WTC11 (cell line): ENCODE data around the gene CENPA. TPM values are rescaled to one million over a fixed set of nuclear protein-coding genes. Genes with fewer than 3 reads are reported as not detected.

Source experiments
- ATAC-seq: fragments of 200-7000 bp; cut with Tn5 transposase; 2 replicates; pipeline ENCODE4 v1.10.0; 2021; ENCODE audit warnings: mild to moderate bottlenecking, moderate library complexity
- CTCF ChIA-PET: fragments of 300-600 bp; sonication (Branson Sonifier 250); formaldehyde crosslinking; loops from one replicate; lab custom pipeline; 2021; ENCODE audit warnings: antibody characterized with exemption; lab: Charles Lee
- POLR2A ChIA-PET: fragments of 350-600 bp; sonication (Branson Sonifier 250); formaldehyde crosslinking; loops from one replicate; lab custom pipeline; 2021; ENCODE audit warnings: antibody characterized with exemption; lab: Charles Lee
- DNase-seq: peaks from one replicate; pipeline ENCODE4 v3.0.0; 2021; ENCODE audit warnings: low spot score
- H3K27ac Mint-ChIP-seq: 2 replicates; pipeline ENCODE4 v1.8.0; 2021; ENCODE audit warnings: mixed read lengths
- H3K27me3 Mint-ChIP-seq: 2 replicates; pipeline ENCODE4 v1.8.0; 2021; ENCODE audit warnings: low read depth, mild to moderate bottlenecking, moderate library complexity, mixed read lengths
- H3K36me3 Mint-ChIP-seq: 2 replicates; pipeline ENCODE4 v1.8.0; 2021; ENCODE audit warnings: mixed read lengths
- H3K4me1 Mint-ChIP-seq: 2 replicates; pipeline ENCODE4 v1.8.0; 2022; ENCODE audit warnings: mixed read lengths
- H3K4me3 Mint-ChIP-seq: 2 replicates; pipeline ENCODE4 v1.8.0; 2021; ENCODE audit warnings: mild to moderate bottlenecking, moderate library complexity, mixed read lengths
- H3K9me3 Mint-ChIP-seq: 2 replicates; pipeline ENCODE4 v1.8.0; 2021; ENCODE audit warnings: mixed read lengths
- CDX4 ChIP-seq: fragments of 250-450 bp; sonication (Bioruptor Pico); IDR thresholded peaks from 2 replicates; pipeline ENCODE4 v1.9.0; 2021; ENCODE audit warnings: moderate library complexity, mild to moderate bottlenecking, inconsistent platforms, borderline replicate concordance
- E2F5 ChIP-seq: sonication (generic); formaldehyde crosslinking; IDR thresholded peaks from 2 replicates; pipeline ENCODE4 v1.8.1; 2022; ENCODE audit warnings: mild to moderate bottlenecking, moderate library complexity, missing genetic modification reagents
- FOXJ3 ChIP-seq: sonication (generic); formaldehyde crosslinking; IDR thresholded peaks from 2 replicates; pipeline ENCODE4 v1.9.0; 2021; ENCODE audit warnings: missing genetic modification reagents, mild to moderate bottlenecking, borderline replicate concordance
- FOXK1 ChIP-seq: sonication (generic); formaldehyde crosslinking; IDR thresholded peaks from 2 replicates; pipeline ENCODE4 v1.8.0; 2022; ENCODE audit warnings: mild to moderate bottlenecking, moderate library complexity, missing genetic modification reagents
- JAZF1 ChIP-seq: fragments of 250-450 bp; sonication (Bioruptor Pico); IDR thresholded peaks from 2 replicates; pipeline ENCODE4 v1.9.0; 2021; ENCODE audit warnings: moderate library complexity, mild to moderate bottlenecking, inconsistent platforms
- KAT7 ChIP-seq: sonication (generic); formaldehyde crosslinking; IDR thresholded peaks from 2 replicates; pipeline ENCODE4 v1.8.1; 2023; ENCODE audit warnings: missing genetic modification reagents, mild to moderate bottlenecking, borderline replicate concordance
- MXD4 ChIP-seq: fragments of 250-450 bp; sonication (Bioruptor Pico); IDR thresholded peaks from 2 replicates; pipeline ENCODE4 v1.8.0; 2021; ENCODE audit warnings: mild to moderate bottlenecking, moderate library complexity, borderline replicate concordance
- MYBL2 ChIP-seq: sonication (generic); formaldehyde crosslinking; IDR thresholded peaks from 2 replicates; pipeline ENCODE4 v1.8.1; 2023; ENCODE audit warnings: mild to moderate bottlenecking, moderate library complexity, missing genetic modification reagents
- NR2C2 ChIP-seq: sonication (generic); formaldehyde crosslinking; IDR thresholded peaks from 2 replicates; pipeline ENCODE4 v1.8.0; 2022; ENCODE audit warnings: mild to moderate bottlenecking, missing genetic modification reagents
- SOX15 ChIP-seq: fragments of 250-450 bp; sonication (Bioruptor Pico); IDR thresholded peaks from 2 replicates; pipeline ENCODE4 v1.9.0; 2021; ENCODE audit warnings: mild to moderate bottlenecking
- ZBTB21 ChIP-seq: sonication (generic); formaldehyde crosslinking; IDR thresholded peaks from 2 replicates; pipeline ENCODE4 v1.8.1; 2023; ENCODE audit warnings: mild to moderate bottlenecking, missing genetic modification reagents, borderline replicate concordance
- ZNF396 ChIP-seq: fragments of 250-450 bp; sonication (Bioruptor Pico); IDR thresholded peaks from 2 replicates; pipeline ENCODE4 v1.8.0; 2021; ENCODE audit warnings: mild to moderate bottlenecking, moderate library complexity, borderline replicate concordance
- total RNA-seq: library from RNA; stranded (reverse); gene quantifications from 3 replicates; pipeline ENCODE4 v1.2.3, GENCODE V29; 2021
- TF ChIP-seq, protein P1 (sequence below): sonication (generic); formaldehyde crosslinking; IDR thresholded peaks from 2 replicates; pipeline ENCODE4 v1.8.0; 2022; ENCODE audit warnings: mild to moderate bottlenecking, missing genetic modification reagents
- TF ChIP-seq, protein P2 (sequence below): sonication (generic); formaldehyde crosslinking; IDR thresholded peaks from 2 replicates; pipeline ENCODE4 v1.8.1; 2022; ENCODE audit warnings: missing genetic modification reagents, borderline replicate concordance

The CENPA gene
- total RNA-seq, 1 experiment from 2014 or later = 45.6 TPM

- TF ChIP-seq ZBTB21 (CRISPR knock-in tag) (no peak), E2F5 (CRISPR knock-in tag) (no peak), MYBL2 (CRISPR knock-in tag) (no peak), FOXK1 (no peak), KAT7 (no peak), CDX4 (CRISPR knock-in tag) (no peak)
These were observed 55.2 kb downstream of the CENPA start (continued) for GRCh38 chr2:26840937-26841610.

DNA sequence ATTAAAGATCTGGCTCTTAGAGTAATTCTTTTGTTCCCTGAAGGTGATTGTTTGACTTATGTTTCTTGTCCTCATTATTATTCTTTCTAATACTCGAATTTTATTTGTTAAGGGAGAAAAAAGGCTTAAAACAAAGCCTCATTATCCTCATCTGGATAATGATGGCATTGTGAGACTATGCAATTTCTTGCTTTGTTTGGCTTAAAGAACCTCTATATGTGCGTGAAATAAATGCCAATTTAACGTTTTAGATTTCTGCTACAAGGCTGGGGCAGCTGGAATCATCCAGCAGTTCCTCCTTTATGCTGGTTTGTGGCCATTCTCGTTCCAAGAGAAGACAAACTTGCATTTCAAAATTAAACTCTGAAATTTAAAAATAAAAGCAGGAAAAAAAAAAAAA is 57.2 kb downstream of the CENPA start:
- CTCF ChIA-PET = interaction anchor here (0.7 to 2.2 kb wide), 8 partner anchors 26 to 229 kb away, joined by 3 to 19 read pairs (median 4); no protein-coding TSS in a partner anchor
- POLR2A ChIA-PET = interaction anchor here (0.9 kb wide), 1 partner anchor 169 kb away, joined by 3 read pairs; no protein-coding TSS in a partner anchor
- no peak for TF ChIP-seq NR2C2 (CRISPR knock-in tag)
- no peak for TF ChIP-seq MXD4 (CRISPR knock-in tag)
- TF ChIP-seq, protein P1, sequence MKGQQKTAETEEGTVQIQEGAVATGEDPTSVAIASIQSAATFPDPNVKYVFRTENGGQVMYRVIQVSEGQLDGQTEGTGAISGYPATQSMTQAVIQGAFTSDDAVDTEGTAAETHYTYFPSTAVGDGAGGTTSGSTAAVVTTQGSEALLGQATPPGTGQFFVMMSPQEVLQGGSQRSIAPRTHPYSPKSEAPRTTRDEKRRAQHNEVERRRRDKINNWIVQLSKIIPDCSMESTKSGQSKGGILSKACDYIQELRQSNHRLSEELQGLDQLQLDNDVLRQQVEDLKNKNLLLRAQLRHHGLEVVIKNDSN = no peak
- no peak for TF ChIP-seq FOXJ3 (CRISPR knock-in tag)
- no peak for TF ChIP-seq ZNF396 (CRISPR knock-in tag)
- TF ChIP-seq, protein P2, sequence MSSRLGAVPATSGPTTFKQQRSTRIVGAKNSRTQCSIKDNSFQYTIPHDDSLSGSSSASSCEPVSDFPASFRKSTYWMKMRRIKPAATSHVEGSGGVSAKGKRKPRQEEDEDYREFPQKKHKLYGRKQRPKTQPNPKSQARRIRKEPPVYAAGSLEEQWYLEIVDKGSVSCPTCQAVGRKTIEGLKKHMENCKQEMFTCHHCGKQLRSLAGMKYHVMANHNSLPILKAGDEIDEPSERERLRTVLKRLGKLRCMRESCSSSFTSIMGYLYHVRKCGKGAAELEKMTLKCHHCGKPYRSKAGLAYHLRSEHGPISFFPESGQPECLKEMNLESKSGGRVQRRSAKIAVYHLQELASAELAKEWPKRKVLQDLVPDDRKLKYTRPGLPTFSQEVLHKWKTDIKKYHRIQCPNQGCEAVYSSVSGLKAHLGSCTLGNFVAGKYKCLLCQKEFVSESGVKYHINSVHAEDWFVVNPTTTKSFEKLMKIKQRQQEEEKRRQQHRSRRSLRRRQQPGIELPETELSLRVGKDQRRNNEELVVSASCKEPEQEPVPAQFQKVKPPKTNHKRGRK (CRISPR knock-in tag) = no peak
- no peak for TF ChIP-seq E2F5 (CRISPR knock-in tag)
- TF ChIP-seq JAZF1 (CRISPR knock-in tag) = no peak
- TF ChIP-seq SOX15 = no peak
- TF ChIP-seq CDX4 (CRISPR knock-in tag) = no peak
- TF ChIP-seq, all 79 proteins: peak for 0
- no peak for ATAC-seq
- Mint-ChIP-seq H3K27me3 (peaks cover 58% of the 10 kb centered on the region), H3K27ac (no peak overlapping the region), H3K4me3 (no peak overlapping the region), H3K36me3 (no peaks in the 10 kb centered on the region), H3K9me3 (no peaks in the 10 kb centered on the region), H3K4me1 (peaks cover 9% of the 10 kb centered on the region)
- no peak for DNase-seq

Other genes with a start within 250 kb of the CENPA start
- not detected in 3 replicates for gene CIB4, start 144.7 kb upstream of the CENPA start, total RNA-seq
- 0.22 to 0.30 TPM (median 0.30 TPM) in 3 replicates for gene KCNK3, start 93.3 kb upstream of the CENPA start, total RNA-seq
- 10.3 to 12.0 TPM (median 11.9 TPM) in 3 replicates for gene SLC35F6, start 21.8 kb upstream of the CENPA start, total RNA-seq
- 7.6 to 12.1 TPM (median 9.2 TPM) in 3 replicates for gene DPYSL5, start 62.1 kb downstream of the CENPA start, total RNA-seq
- 4.9 to 10.3 TPM (median 6.0 TPM) in 3 replicates for gene MAPRE3, start 184.6 kb downstream of the CENPA start, total RNA-seq
- 46.4 to 57.1 TPM (median 48.9 TPM) in 3 replicates for gene TMEM214, start 246.9 kb downstream of the CENPA start, total RNA-seq